Naive B cell (primary cell): Measurements from ENCODE around the gene PPP2R5E. TPM values are rescaled to one million over a fixed set of nuclear protein-coding genes. Genes with fewer than 3 reads are reported as not detected.
"Not testable (repeated sequence)": the region's sequence is repeated elsewhere in the genome, so short reads cannot be mapped to it uniquely, and the experiment has no call there.

ENCODE experiments used
- ATAC-seq, 2 donors: fragments of 150-1000 bp; cut with Tn5 transposase; 2 replicates each; pipeline ENCODE4 v1.10.0; 2021; ENCODE audit warnings: low read depth in 2 of 2, mild to moderate bottlenecking in 2 of 2, moderate library complexity in 2 of 2
- DNase-seq: peaks from one replicate; pipeline ENCODE4 v3.0.0; 2022
- H3K27ac Mint-ChIP-seq, 6 donors: one replicate each; pipeline ENCODE4 v1.8.0; 2020 to 2022; ENCODE audit warnings: mild to moderate bottlenecking in 6 of 6, mixed read lengths in 6 of 6, moderate library complexity in 5 of 6, inconsistent platforms in 2 of 6
- H3K27me3 Mint-ChIP-seq, 3 donors: one replicate each; pipeline ENCODE4 v1.8.0; 2021 to 2022; ENCODE audit warnings: mixed read lengths in 3 of 3, mild to moderate bottlenecking in 1 of 3
- H3K36me3 Mint-ChIP-seq, 2 donors: one replicate each; pipeline ENCODE4 v1.8.0; 2020 to 2022; ENCODE audit warnings: mixed read lengths in 2 of 2, inconsistent platforms in 1 of 2, mild to moderate bottlenecking in 1 of 2
- H3K4me1 Mint-ChIP-seq, 3 donors: one replicate each; pipeline ENCODE4 v1.8.0; 2020 to 2022; ENCODE audit warnings: mixed read lengths in 3 of 3, inconsistent platforms in 1 of 3, mild to moderate bottlenecking in 1 of 3, moderate library complexity in 1 of 3
- H3K4me3 Mint-ChIP-seq, 8 donors: one replicate each; pipeline ENCODE4 v1.8.0; 2020 to 2022; ENCODE audit warnings: mild to moderate bottlenecking in 8 of 8, mixed read lengths in 8 of 8, moderate library complexity in 8 of 8, inconsistent platforms in 2 of 8
- H3K9me3 Mint-ChIP-seq, 7 donors: one replicate each; pipeline ENCODE4 v1.8.0; 2020 to 2022; ENCODE audit warnings: mixed read lengths in 7 of 7, mild to moderate bottlenecking in 5 of 7, inconsistent platforms in 2 of 7, moderate library complexity in 1 of 7
- polyA plus RNA-seq, 6 donors: library from polyadenylated mRNA; unstranded; fragments of 300-500 nt; fragmentation: Illumina TruSeq; gene quantifications; one replicate each; pipeline ENCODE4 v1.2.3, GENCODE V29; 2021; ENCODE audit warnings: low read depth in 6 of 6

Gene PPP2R5E
- polyA plus RNA-seq, 6 donors from 2014 or later = 32.8 to 52.1 (median 38.3) TPM

GRCh38 chr14:63544591-63545299 is 1.6 kb upstream of the PPP2R5E start:
- Mint-ChIP-seq H3K27ac (peak overlapping the region in 4 of 6 donors; percentile 49 to 94 (median 61)), H3K4me1 (peaks cover 20 to 34% (median 28%) of the 10 kb centered on the region in 3 donors), H3K36me3 (no peaks in the 10 kb centered on the region), H3K4me3 (peak overlapping the region; percentile 66 to 100 (median 94)), H3K27me3 (peaks cover 0 to 4% (median 0%) of the 10 kb centered on the region in 3 donors), H3K9me3 (no peaks in the 10 kb centered on the region)
- DNase-seq (no peak), ATAC-seq (no peak)

DNA sequence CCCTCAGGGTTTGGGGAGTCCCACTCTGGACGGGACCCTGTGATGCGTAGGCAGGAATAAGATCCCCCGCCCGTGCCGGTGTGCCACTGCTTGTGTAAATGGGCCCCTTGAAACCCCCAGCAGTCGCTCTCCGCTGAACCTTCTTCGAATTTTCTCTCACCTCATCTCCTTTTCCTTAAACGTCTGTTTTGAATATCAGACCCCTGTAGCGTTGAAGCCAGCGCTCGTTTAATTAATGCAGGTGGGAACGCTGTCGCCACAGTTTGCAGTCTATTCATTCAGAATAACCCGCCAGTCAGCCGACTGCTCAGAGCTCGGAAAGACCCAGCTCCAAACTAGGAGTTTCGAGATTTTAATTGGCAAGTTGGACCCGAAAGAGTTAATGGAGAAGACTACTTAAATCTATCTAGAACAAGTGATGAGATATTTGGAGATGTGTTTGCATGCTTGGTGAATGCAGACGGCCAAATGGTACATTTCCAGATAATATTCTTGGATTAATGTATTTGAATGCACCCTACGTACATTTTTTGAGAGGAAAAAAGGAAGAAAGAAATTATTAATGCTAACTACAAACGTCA is 739 bp upstream of the PPP2R5E start:
- peak overlapping the region; percentile 89 to 100 (median 97) for H3K4me3 Mint-ChIP-seq
- peak overlapping the region; percentile 93 to 99 (median 98) for H3K27ac Mint-ChIP-seq
- H3K9me3 Mint-ChIP-seq = no peaks in the 10 kb centered on the region
- no peak for DNase-seq
- H3K27me3 Mint-ChIP-seq = peaks cover 0 to 4% (median 0%) of the 10 kb centered on the region in 3 donors
- peak; percentile 22 for ATAC-seq
- H3K36me3 Mint-ChIP-seq = peaks cover 0 to 8% of the 10 kb centered on the region in 2 donors
- peaks cover 20 to 34% (median 32%) of the 10 kb centered on the region in 3 donors for H3K4me1 Mint-ChIP-seq

GRCh38 chr14:63542231-63542999 is 762 bp downstream of the PPP2R5E start:
- Mint-ChIP-seq H3K27ac (peak overlapping the region; percentile 49 to 97 (median 93)), H3K27me3 (peaks cover 0 to 3% (median 0%) of the 10 kb centered on the region in 3 donors), H3K36me3 (peaks cover 0 to 11% of the 10 kb centered on the region in 2 donors), H3K9me3 (no peaks in the 10 kb centered on the region), H3K4me1 (peaks cover 20 to 34% (median 32%) of the 10 kb centered on the region in 3 donors), H3K4me3 (peak overlapping the region; percentile 89 to 100 (median 97))
- ATAC-seq (no peak), DNase-seq (no peak)

DNA sequence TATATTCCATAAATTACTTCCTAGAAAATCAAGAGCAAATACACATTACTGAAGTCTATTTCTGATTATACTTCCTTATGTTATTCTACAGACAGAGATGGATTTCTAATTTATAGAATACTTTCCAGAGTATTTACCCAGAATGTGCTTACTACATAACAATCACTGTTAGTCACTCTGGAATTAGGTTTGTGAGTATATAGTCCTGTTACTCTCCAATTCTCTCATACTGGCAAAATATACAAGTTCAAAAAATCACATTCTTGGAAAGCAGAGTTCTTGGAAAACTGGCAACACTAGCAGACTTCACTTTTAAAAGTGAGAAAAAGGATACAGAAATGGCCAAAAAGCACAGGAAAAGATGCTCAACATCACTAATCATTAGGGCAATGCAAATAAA is 7.3 kb downstream of the PPP2R5E start:
- peaks cover 8 to 33% of the 10 kb centered on the region in 2 donors for H3K36me3 Mint-ChIP-seq
- H3K4me3 Mint-ChIP-seq = no peak overlapping the region
- H3K4me1 Mint-ChIP-seq = peaks cover 7 to 18% (median 14%) of the 10 kb centered on the region in 3 donors

DNA sequence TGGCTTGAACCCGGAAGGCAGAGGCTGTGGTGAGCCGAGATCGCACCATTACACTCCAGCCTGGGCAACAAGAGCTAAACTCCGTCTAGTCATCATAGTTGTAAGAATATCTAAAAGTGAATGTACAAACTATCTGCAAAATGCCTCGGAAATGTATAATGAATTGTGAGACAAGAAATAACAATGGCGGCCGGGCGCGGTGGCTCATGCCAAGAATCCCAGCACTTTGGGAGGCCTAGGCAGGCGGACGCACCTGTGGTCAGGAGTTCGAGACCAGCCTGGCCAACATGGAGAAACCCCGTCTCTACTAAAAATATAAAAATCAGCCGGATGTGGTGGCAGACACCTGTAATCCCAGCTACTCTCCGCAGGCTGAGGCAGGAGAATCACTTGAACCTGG is 9.7 kb downstream of the PPP2R5E start:
- Mint-ChIP-seq H3K36me3 (peaks cover 8 to 25% of the 10 kb centered on the region in 2 donors), H3K27ac (peak overlapping the region in 2 of 6 donors; percentile 21 to 29), H3K27me3 (no peaks in the 10 kb centered on the region), H3K4me3 (no peak overlapping the region), H3K4me1 (peaks cover 4 to 18% (median 11%) of the 10 kb centered on the region in 3 donors), H3K9me3 (no peaks in the 10 kb centered on the region)
- ATAC-seq (no peak), DNase-seq (no peak)

More for the DNA sequence above, 7.3 kb downstream of the PPP2R5E start:
- Mint-ChIP-seq H3K27ac (no peak overlapping the region), H3K27me3 (no peaks in the 10 kb centered on the region), H3K9me3 (no peaks in the 10 kb centered on the region)
- DNase-seq (no peak), ATAC-seq (no peak)

GRCh38 chr14:63524537-63525155 is 18.5 kb downstream of the PPP2R5E start:
- ATAC-seq = peak; percentile 75 to 96
- Mint-ChIP-seq H3K4me3 (peak overlapping the region in 1 of 8 donors; percentile 45), H3K4me1 (peaks cover 23 to 29% (median 25%) of the 10 kb centered on the region in 3 donors), H3K36me3 (peaks cover 11 to 16% of the 10 kb centered on the region in 2 donors), H3K27ac (peak overlapping the region in 4 of 6 donors; percentile 13 to 68 (median 26)), H3K9me3 (no peaks in the 10 kb centered on the region), H3K27me3 (no peaks in the 10 kb centered on the region)
- DNase-seq = peak; percentile 16

- Mint-ChIP-seq H3K36me3 (peaks cover 11 to 16% of the 10 kb centered on the region in 2 donors), H3K27ac (peak overlapping the region in 3 of 6 donors; percentile 4 to 56 (median 20)), H3K4me3 (no peak overlapping the region)
These were observed 19.3 kb downstream of the PPP2R5E start for GRCh38 chr14:63523735-63524426.

GRCh38 chr14:63522511-63522910 is 20.7 kb downstream of the PPP2R5E start:
- peaks cover 24 to 26% (median 25%) of the 10 kb centered on the region in 3 donors for H3K4me1 Mint-ChIP-seq
- H3K36me3 Mint-ChIP-seq = peaks cover 11 to 16% of the 10 kb centered on the region in 2 donors
- DNase-seq = not testable (repeated sequence)

More at GRCh38 chr14:63523735-63524426, 19.3 kb downstream of the PPP2R5E start:
- H3K9me3 Mint-ChIP-seq = no peaks in the 10 kb centered on the region
- H3K27me3 Mint-ChIP-seq = no peaks in the 10 kb centered on the region
- peaks cover 23 to 25% (median 24%) of the 10 kb centered on the region in 3 donors for H3K4me1 Mint-ChIP-seq
- ATAC-seq = no peak
- no peak for DNase-seq

DNA sequence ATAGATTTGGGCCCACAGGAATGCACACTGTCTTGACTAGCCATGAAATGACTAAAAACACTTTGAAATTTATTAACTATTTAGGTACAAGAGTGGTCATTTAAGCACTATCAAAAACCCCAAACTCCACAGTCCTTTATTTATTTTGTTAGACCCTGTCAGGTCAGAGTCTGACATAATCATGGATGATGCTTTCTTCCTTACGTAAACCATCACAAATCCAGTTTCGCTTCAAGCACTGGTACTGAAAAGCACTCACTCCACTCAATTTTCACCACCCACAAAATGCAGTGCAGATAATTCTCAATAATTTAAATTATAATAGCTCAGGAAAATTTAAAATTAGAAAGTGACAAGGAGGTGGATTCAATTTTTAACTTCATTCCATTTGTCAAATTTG is 25.8 kb downstream of the PPP2R5E start:
- no peak overlapping the region for H3K27ac Mint-ChIP-seq
- ATAC-seq (no peak), DNase-seq (no peak)
- H3K27me3 Mint-ChIP-seq = no peaks in the 10 kb centered on the region
- no peak overlapping the region for H3K4me3 Mint-ChIP-seq
- peaks cover 0 to 6% of the 10 kb centered on the region in 2 donors for H3K36me3 Mint-ChIP-seq
- peaks cover 32 to 40% (median 36%) of the 10 kb centered on the region in 3 donors for H3K4me1 Mint-ChIP-seq
- H3K9me3 Mint-ChIP-seq = no peaks in the 10 kb centered on the region

More at GRCh38 chr14:63522511-63522910, 20.7 kb downstream of the PPP2R5E start:
- not testable (repeated sequence) for H3K27me3 Mint-ChIP-seq, H3K4me3 Mint-ChIP-seq, H3K9me3 Mint-ChIP-seq, ATAC-seq, H3K27ac Mint-ChIP-seq

DNA sequence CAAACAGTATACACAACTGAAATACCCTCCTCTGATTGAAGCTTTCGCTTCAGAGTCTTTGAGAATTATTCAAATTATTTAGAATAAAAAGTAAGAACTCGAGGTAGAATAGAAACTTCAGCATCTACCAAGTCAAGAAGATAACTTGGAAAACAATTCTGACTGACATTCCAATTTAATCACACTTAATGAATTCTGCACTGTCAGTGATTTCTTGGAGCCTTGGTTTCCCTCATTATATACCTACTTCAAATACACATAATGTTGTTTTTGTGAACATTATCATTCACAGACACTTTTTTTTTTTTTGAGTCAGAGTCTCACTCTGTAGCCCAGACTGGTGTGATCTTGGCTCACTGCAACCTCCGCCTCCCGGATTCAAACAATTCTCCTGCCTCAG is 27.9 kb downstream of the PPP2R5E start:
- no peak for DNase-seq
- Mint-ChIP-seq H3K4me3 (no peak overlapping the region), H3K4me1 (peaks cover 41 to 54% (median 53%) of the 10 kb centered on the region in 3 donors), H3K9me3 (no peaks in the 10 kb centered on the region), H3K36me3 (peaks cover 3 to 4% of the 10 kb centered on the region in 2 donors), H3K27ac (peak overlapping the region in 2 of 6 donors; percentile 5 to 7), H3K27me3 (no peaks in the 10 kb centered on the region)
- no peak for ATAC-seq

GRCh38 chr14:63513756-63514155 is 29.4 kb downstream of the PPP2R5E start:
- Mint-ChIP-seq H3K27me3 (no peaks in the 10 kb centered on the region), H3K4me3 (no peak overlapping the region), H3K9me3 (no peaks in the 10 kb centered on the region), H3K4me1 (peaks cover 44 to 57% (median 57%) of the 10 kb centered on the region in 3 donors), H3K27ac (peak overlapping the region in 5 of 6 donors; percentile 12 to 79 (median 39)), H3K36me3 (peaks cover 0 to 4% of the 10 kb centered on the region in 2 donors)
- DNase-seq (no peak), ATAC-seq (no peak)

GRCh38 chr14:63512861-63513260 is 30.3 kb downstream of the PPP2R5E start:
- Mint-ChIP-seq H3K9me3 (peaks cover 0 to 4% (median 0%) of the 10 kb centered on the region in 7 donors), H3K4me3 (no peak overlapping the region), H3K4me1 (peaks cover 49 to 66% (median 58%) of the 10 kb centered on the region in 3 donors), H3K36me3 (peaks cover 4 to 6% of the 10 kb centered on the region in 2 donors), H3K27me3 (no peaks in the 10 kb centered on the region), H3K27ac (peak overlapping the region in 5 of 6 donors; percentile 12 to 69 (median 29))
- DNase-seq (no peak), ATAC-seq (peak; percentile 30 to 63)
